Uterus (tissue), 2 donors: ENCODE measurements around the gene MYL7.

ENCODE experiments used
- CTCF ChIP-seq, 4 experiments: fragments of 200-600 bp in 2 of 4; fragments of 450-650 bp in 2 of 4; sonication (generic) in 2 of 4; IDR thresholded peaks; one replicate each; pipeline ENCODE4 v1.5.1; 2016 to 2019; ENCODE audit warnings: antibody characterized with exemption in 4 of 4, mild to moderate bottlenecking in 2 of 4, moderate library complexity in 1 of 4
- POLR2A ChIP-seq, 2 donors: fragments of 450-650 bp; IDR thresholded peaks; one replicate each; pipeline ENCODE4 v1.6.1; 2016; ENCODE audit warnings: antibody characterized with exemption in 2 of 2, mild to moderate bottlenecking in 1 of 2, moderate library complexity in 1 of 2

GRCh38 chr7:44098092-44099068 lies 42.8 kb downstream of the MYL7 start:
- TF ChIP-seq CTCF (IDR thresholded peaks at IDR 0.05) (no peak), POLR2A (IDR thresholded peaks at IDR 0.05) (no peak)
